H1 (cell line): ENCODE measurements around the gene TOMM40L. TPM values are rescaled to one million over a fixed set of nuclear protein-coding genes. Genes with fewer than 3 reads are reported as not detected.

ENCODE experiments used
- CTCF ChIA-PET: fragments of 300-600 bp; sonication (Branson Sonifier 250); formaldehyde crosslinking; loops from one replicate; lab custom pipeline; 2021; ENCODE audit not compliant: partially characterized antibody; lab: Charles Lee
- POLR2A ChIA-PET: fragments of 300-600 bp; sonication (Branson Sonifier 250); formaldehyde crosslinking; loops from one replicate; lab custom pipeline; 2021; ENCODE audit warnings: inconsistent platforms; ENCODE audit not compliant: partially characterized antibody; lab: Charles Lee
- DNase-seq, 2 experiments: peaks; one replicate each; pipeline versions ENCODE4 v3.0.0 to v3.0.0-alpha.2; 2010 to 2022; ENCODE audit warnings: low spot score in 2 of 2, low read depth in 1 of 2, mixed read lengths in 1 of 2
- FAIRE-seq: peaks from 2 replicates; lab custom pipeline; 2011; peaks lifted over from hg19 to GRCh38; lab: Jason Lieb, UNC
- H2AFZ ChIP-seq: 2 replicates; pipeline ENCODE4 v1.8.1; 2012; ENCODE audit warnings: low read length, inconsistent platforms
- H2AK5ac ChIP-seq: 2 replicates; pipeline ENCODE4 v1.6.1; 2013; ENCODE audit warnings: low read depth, low read length
- H2BK120ac ChIP-seq: replicated peaks from 2 replicates; pipeline ENCODE3; 2013; ENCODE audit warnings: low read depth, low read length, inconsistent platforms
- H2BK12ac ChIP-seq: 2 replicates; pipeline ENCODE4 v1.6.1; 2013; ENCODE audit warnings: low read depth, low read length
- H2BK15ac ChIP-seq: 2 replicates; pipeline ENCODE4 v1.6.1; 2013; ENCODE audit warnings: low read length
- H2BK20ac ChIP-seq: 2 replicates; pipeline ENCODE4 v1.6.1; 2013; ENCODE audit warnings: low read length
- H2BK5ac ChIP-seq: 2 replicates; pipeline ENCODE4 v1.6.1; 2013; ENCODE audit warnings: low read depth, low read length
- H3K14ac ChIP-seq: 2 replicates; pipeline ENCODE4 v1.6.1; 2013; ENCODE audit warnings: inconsistent platforms; ENCODE audit not compliant: insufficient read length
- H3K18ac ChIP-seq: 2 replicates; pipeline ENCODE4 v1.6.1; 2013; ENCODE audit warnings: low read length; ENCODE audit errors: extremely low read depth
- H3K23ac ChIP-seq: 2 replicates; pipeline ENCODE4 v1.6.1; 2013; ENCODE audit warnings: inconsistent platforms; ENCODE audit not compliant: insufficient read length
- H3K23me2 ChIP-seq: 2 replicates; pipeline ENCODE4 v1.6.1; 2013; ENCODE audit warnings: low read depth, low read length
- H3K27ac ChIP-seq: 2 replicates; pipeline ENCODE4 v1.6.1; 2011; ENCODE audit warnings: low read depth, low read length, inconsistent platforms
- H3K27me3 ChIP-seq, 4 experiments: replicated peaks in 1 of 4; 1 replicate in 1 of 4; 2 replicates in 3 of 4; pipeline versions ENCODE4 v1.6.1 to v1.8.1; 2011 to 2013; ENCODE audit warnings: low read length in 3 of 4, mild to moderate bottlenecking in 3 of 4, inconsistent platforms in 2 of 4, mixed read lengths in 2 of 4, moderate library complexity in 1 of 4; ENCODE audit not compliant: control insufficient read depth in 3 of 4, insufficient read depth in 3 of 4; ENCODE audit errors: extremely low read depth in 1 of 4
- H3K36me3 ChIP-seq, 4 experiments: 2 replicates each; pipeline versions ENCODE4 v1.6.1 to v1.8.1; 2011 to 2013; ENCODE audit warnings: mild to moderate bottlenecking in 4 of 4, low read length in 3 of 4, moderate library complexity in 2 of 4, control low read depth in 1 of 4, inconsistent platforms in 1 of 4; ENCODE audit not compliant: insufficient read depth in 4 of 4, control insufficient read depth in 2 of 4
- H3K4ac ChIP-seq: replicated peaks from 2 replicates; pipeline ENCODE3; 2013; ENCODE audit warnings: low read length, low read depth, mixed read lengths, inconsistent platforms; ENCODE audit not compliant: insufficient read length
- H3K4me1 ChIP-seq, 4 experiments: replicated peaks in 1 of 4; 1 replicate in 1 of 4; 2 replicates in 3 of 4; pipeline versions ENCODE4 v1.6.1 to v1.8.1; 2011 to 2013; ENCODE audit warnings: low read length in 3 of 4, inconsistent platforms in 2 of 4, mixed read lengths in 1 of 4; ENCODE audit not compliant: insufficient read depth in 4 of 4, control insufficient read depth in 3 of 4
- H3K4me2 ChIP-seq, 2 experiments: 2 replicates each; pipeline versions ENCODE4 v1.6.1 to v1.8.1; 2011 to 2013; ENCODE audit warnings: low read depth in 2 of 2, low read length in 2 of 2, control low read depth in 1 of 2, inconsistent platforms in 1 of 2, mild to moderate bottlenecking in 1 of 2; ENCODE audit not compliant: insufficient read depth in 1 of 2
- H3K4me3 ChIP-seq, 4 experiments: fragments of 200-600, 300-600 bp in 1 of 4; sonication (generic), shearing (Covaris generic), sonication (Bioruptor Twin) in 1 of 4; 2 replicates each; pipeline versions ENCODE4 v1.5.1 to v1.8.1; 2011 to 2016; ENCODE audit warnings: low read length in 4 of 4, low read depth in 3 of 4, control low read depth in 2 of 4, inconsistent platforms in 2 of 4, mild to moderate bottlenecking in 2 of 4, mixed read lengths in 1 of 4, moderate library complexity in 1 of 4; ENCODE audit not compliant: insufficient read depth in 2 of 4; ENCODE audit errors: extremely low read depth in 1 of 4
- H3K56ac ChIP-seq: replicated peaks from 2 replicates; pipeline ENCODE3; 2013; ENCODE audit warnings: low read depth, mild to moderate bottlenecking, mixed read lengths, low read length, inconsistent platforms; ENCODE audit not compliant: insufficient read length
- H3K79me1 ChIP-seq: 2 replicates; pipeline ENCODE4 v1.6.1; 2013; ENCODE audit warnings: low read depth, low read length, control low read depth
- H3K79me2 ChIP-seq, 2 experiments: 2 replicates each; pipeline versions ENCODE4 v1.6.1 to v1.8.1; 2012 to 2013; ENCODE audit warnings: low read length in 2 of 2, mild to moderate bottlenecking in 2 of 2, inconsistent platforms in 1 of 2; ENCODE audit not compliant: insufficient read depth in 2 of 2, control insufficient read depth in 1 of 2
- H3K9ac ChIP-seq, 4 experiments: replicated peaks in 1 of 4; 1 replicate in 1 of 4; 2 replicates in 3 of 4; pipeline versions ENCODE4 v1.6.1 to v1.8.1; 2011 to 2013; ENCODE audit warnings: low read depth in 3 of 4, low read length in 3 of 4, control low read depth in 2 of 4, mild to moderate bottlenecking in 2 of 4, moderate library complexity in 2 of 4, inconsistent platforms in 1 of 4; ENCODE audit errors: extremely low read depth in 1 of 4
- H3K9me3 ChIP-seq, 2 experiments: 2 replicates each; pipeline versions ENCODE4 v1.6.1 to v1.8.1; 2012 to 2013; ENCODE audit warnings: mild to moderate bottlenecking in 2 of 2, moderate library complexity in 2 of 2, control low read depth in 1 of 2, inconsistent platforms in 1 of 2, low read depth in 1 of 2, low read length in 1 of 2, mixed read lengths in 1 of 2; ENCODE audit not compliant: insufficient read depth in 2 of 2
- H4K20me1 ChIP-seq, 2 experiments: replicated peaks in 1 of 2; 2 replicates each; pipeline versions ENCODE3 to v1.8.1; 2011 to 2013; ENCODE audit warnings: inconsistent platforms in 2 of 2, low read length in 2 of 2, mild to moderate bottlenecking in 1 of 2; ENCODE audit not compliant: insufficient read depth in 2 of 2, control insufficient read depth in 1 of 2
- H4K5ac ChIP-seq: 2 replicates; pipeline ENCODE4 v1.6.1; 2013; ENCODE audit warnings: low read length, low read depth, mixed read lengths, inconsistent platforms; ENCODE audit not compliant: insufficient read length
- H4K8ac ChIP-seq: 2 replicates; pipeline ENCODE4 v1.8.0; 2013; ENCODE audit warnings: mild to moderate bottlenecking, moderate library complexity, low read length, inconsistent platforms; ENCODE audit not compliant: insufficient read depth; ENCODE audit errors: extremely low read depth
- H4K91ac ChIP-seq: replicated peaks from 2 replicates; pipeline ENCODE3; 2013; ENCODE audit warnings: low read length, mixed read lengths, inconsistent platforms; ENCODE audit not compliant: insufficient read length
- ATF3 ChIP-seq: IDR thresholded peaks from 2 replicates; pipeline ENCODE4 v1.6.1; 2011; ENCODE audit warnings: low read depth, mild to moderate bottlenecking, low read length; ENCODE audit not compliant: insufficient read depth
- KDM4A ChIP-seq: IDR thresholded peaks from one replicate; pipeline ENCODE4 v1.7.1; 2012; ENCODE audit warnings: low read depth, mild to moderate bottlenecking, moderate library complexity, low read length, inconsistent platforms; ENCODE audit not compliant: severe bottlenecking
- KDM5A ChIP-seq: fragments of 200-600 bp; IDR thresholded peaks from 2 replicates; pipeline ENCODE4 v1.7.1; 2012; ENCODE audit warnings: mild to moderate bottlenecking, low read length, inconsistent platforms, mixed read lengths
- NRF1 ChIP-seq: IDR thresholded peaks from 2 replicates; pipeline ENCODE4 v1.6.1; 2011; ENCODE audit warnings: mild to moderate bottlenecking, low read depth, low read length, improper control_type of control experiment
- POU5F1 ChIP-seq: IDR thresholded peaks from 2 replicates; pipeline ENCODE4 v1.6.1; 2011; ENCODE audit warnings: low read depth, mild to moderate bottlenecking, low read length, moderate library complexity
- RBBP5 ChIP-seq: IDR thresholded peaks from 2 replicates; pipeline ENCODE4 v1.7.1; 2012; ENCODE audit warnings: low read depth, mild to moderate bottlenecking, inconsistent platforms, low read length, moderate library complexity, borderline replicate concordance
- SP1 ChIP-seq: IDR thresholded peaks from 2 replicates; pipeline ENCODE4 v1.6.1; 2011; ENCODE audit warnings: low read depth, low read length
- SP2 ChIP-seq: IDR thresholded peaks from 2 replicates; pipeline ENCODE4 v1.6.1; 2012; ENCODE audit warnings: mild to moderate bottlenecking, low read length, inconsistent platforms
- TEAD4 ChIP-seq: IDR thresholded peaks from 2 replicates; pipeline ENCODE4 v1.6.1; 2012; ENCODE audit warnings: low read depth, low read length, inconsistent platforms, mixed read lengths
- WGBS, 2 experiments: shearing (Covaris generic) in 1 of 2; methylation state at CpG; one replicate each; pipeline versions ENCODE4 v1.1.6 to v1.1.7; 2013 to 2015; ENCODE audit warnings: low lambda C conversion rate in 2 of 2, mixed read lengths in 2 of 2, inconsistent platforms in 1 of 2, low coverage in 1 of 2, missing lambda C conversion rate in 1 of 2; ENCODE audit not compliant: insufficient replicate concordance in 2 of 2, insufficient coverage in 1 of 2, insufficient read length in 1 of 2; ENCODE audit errors: extremely low coverage in 1 of 2, missing lambda C conversion rate in 1 of 2; 5-methylcytosine and 5-hydroxymethylcytosine counted together
- polyA plus RNA-seq, 7 experiments: library from polyadenylated mRNA; depleted of rRNA in 3 of 7; stranded (reverse) in 5 of 7; unstranded in 2 of 7; fragments of >200 nt in 5 of 7; fragments of 200-250 nt in 2 of 7; gene quantifications; 1 replicate in 5 of 7; 2 replicates in 1 of 7; 4 replicates in 1 of 7; pipeline versions ENCODE4 v1.2.1 to v1.2.3, GENCODE V29; 2011 to 2013; ENCODE audit warnings: missing spikeins in 2 of 7, mixed read lengths in 2 of 7
- total RNA-seq: library from RNA; stranded (reverse); fragmentation: NEBNext Ultra II Directional; extraction: Animal tissue kit (Norgen Biotek cat#: 25700); gene quantifications from 2 replicates; pipeline ENCODE4 v1.2.1, GENCODE V29; 2021
- TF ChIP-seq, protein P1 (sequence below), 3 experiments: IDR thresholded peaks; 1 replicate in 2 of 3; 2 replicates in 1 of 3; pipeline versions ENCODE4 v1.5.1 to v1.6.1; 2011; ENCODE audit warnings: low read length in 3 of 3, mild to moderate bottlenecking in 3 of 3, inconsistent platforms in 2 of 3, low read depth in 1 of 3, moderate library complexity in 1 of 3; ENCODE audit not compliant: insufficient read depth in 1 of 3; ENCODE audit errors: control extremely low read depth in 1 of 3

Gene TOMM40L
- total and polyA plus RNA-seq, 2 of the 8 experiments (the other 6 are each of a cell fraction or from before 2014, with no cell fraction given): 11.4 to 15.0 TPM

DNA sequence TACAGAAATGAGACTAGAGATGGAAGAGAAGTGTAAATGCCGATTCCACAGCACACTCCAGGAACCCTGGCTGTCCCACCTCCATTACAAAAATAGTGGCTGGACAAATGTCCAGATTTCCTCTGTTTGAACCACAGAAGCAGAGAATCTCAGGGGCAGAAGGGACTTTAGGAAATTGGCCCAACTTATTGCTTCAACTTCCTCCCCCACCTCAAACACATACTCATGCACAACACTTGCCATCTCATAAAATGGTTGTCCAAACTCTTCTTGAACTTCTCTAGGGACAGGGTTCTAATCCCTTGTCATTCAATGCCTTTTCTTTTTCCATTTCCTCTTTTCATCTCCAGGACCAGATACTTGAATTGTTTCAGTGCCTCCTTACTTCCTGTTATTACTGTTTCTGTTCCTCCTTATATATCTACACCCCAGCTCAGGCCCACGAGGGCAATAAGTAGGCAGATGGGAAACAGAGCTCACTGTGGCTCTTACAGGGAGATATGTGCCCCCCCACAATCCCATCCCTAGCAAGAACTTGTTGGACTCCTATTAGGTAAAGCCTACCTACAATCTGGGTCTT lies 40.0 kb upstream of the TOMM40L start:
- no peaks in the 10 kb centered on the region for H3K4me1 ChIP-seq
- H3K79me1 ChIP-seq: no peaks in the 10 kb centered on the region
- 86% methylated on average over 2 of the region's 2 CpGs; no CpG with 5 or more reads in 1 of the 2 experiments for WGBS, 2 experiments
- H3K79me2 ChIP-seq: no peaks in the 10 kb centered on the region
- no peak overlapping the region for H3K9ac ChIP-seq
- H3K27me3 ChIP-seq: no peaks in the 10 kb centered on the region
- H4K91ac ChIP-seq: no peak overlapping the region
- no peaks in the 10 kb centered on the region; the same call in 1 of the 2 replicates for H3K23me2 ChIP-seq
- no peak overlapping the region for H2BK12ac ChIP-seq
- no peak overlapping the region for H3K18ac ChIP-seq
- no peak overlapping the region for H3K56ac ChIP-seq
- no peak overlapping the region for H4K5ac ChIP-seq
- DNase-seq (no peak), FAIRE-seq (no peak)
- H3K4me2 ChIP-seq: no peak overlapping the region
- POLR2A ChIA-PET: interaction anchor here (0.7 to 1.2 kb wide), 2 partner anchors 13 to 16 kb away, joined by 4 read pairs; partner anchors contain the start of genes ADAMTS4 and NDUFS2
- no peaks in the 10 kb centered on the region for H4K20me1 ChIP-seq
- no peak overlapping the region for H2BK15ac ChIP-seq
- H2BK120ac ChIP-seq: no peak overlapping the region
- H3K27ac ChIP-seq: no peak overlapping the region
- no peak overlapping the region for H2BK20ac ChIP-seq
- no peak overlapping the region for H2AFZ ChIP-seq
- H3K23ac ChIP-seq: no peak overlapping the region
- CTCF ChIA-PET: interaction anchor here (0.7 to 1.4 kb wide), 3 partner anchors 15 to 107 kb away, joined by 3 to 4 read pairs (median 4); no protein-coding TSS in a partner anchor
- no peak overlapping the region for H3K14ac ChIP-seq
- 0 out of 8 replicates have a peak, but pooled peaks cover 0 to 2% (median 0%) of the 10 kb centered on the region in 4 experiments for H3K36me3 ChIP-seq
- no peaks in the 10 kb centered on the region for H3K9me3 ChIP-seq
- no peak overlapping the region for H2AK5ac ChIP-seq
- H2BK5ac ChIP-seq: no peak overlapping the region
- H3K4ac ChIP-seq: no peak overlapping the region
- no peak overlapping the region for H3K4me3 ChIP-seq
- H4K8ac ChIP-seq: no peak overlapping the region
- TF ChIP-seq, protein P1, sequence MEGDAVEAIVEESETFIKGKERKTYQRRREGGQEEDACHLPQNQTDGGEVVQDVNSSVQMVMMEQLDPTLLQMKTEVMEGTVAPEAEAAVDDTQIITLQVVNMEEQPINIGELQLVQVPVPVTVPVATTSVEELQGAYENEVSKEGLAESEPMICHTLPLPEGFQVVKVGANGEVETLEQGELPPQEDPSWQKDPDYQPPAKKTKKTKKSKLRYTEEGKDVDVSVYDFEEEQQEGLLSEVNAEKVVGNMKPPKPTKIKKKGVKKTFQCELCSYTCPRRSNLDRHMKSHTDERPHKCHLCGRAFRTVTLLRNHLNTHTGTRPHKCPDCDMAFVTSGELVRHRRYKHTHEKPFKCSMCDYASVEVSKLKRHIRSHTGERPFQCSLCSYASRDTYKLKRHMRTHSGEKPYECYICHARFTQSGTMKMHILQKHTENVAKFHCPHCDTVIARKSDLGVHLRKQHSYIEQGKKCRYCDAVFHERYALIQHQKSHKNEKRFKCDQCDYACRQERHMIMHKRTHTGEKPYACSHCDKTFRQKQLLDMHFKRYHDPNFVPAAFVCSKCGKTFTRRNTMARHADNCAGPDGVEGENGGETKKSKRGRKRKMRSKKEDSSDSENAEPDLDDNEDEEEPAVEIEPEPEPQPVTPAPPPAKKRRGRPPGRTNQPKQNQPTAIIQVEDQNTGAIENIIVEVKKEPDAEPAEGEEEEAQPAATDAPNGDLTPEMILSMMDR (IDR thresholded peaks at IDR 0.05; ENCODE audit: control extremely low read depth in 1 of 3, insufficient read depth in 1 of 3, low read depth in 1 of 3, low read length in 3 of 3): no peak
- TF ChIP-seq TEAD4 (no peak), ATF3 (no peak), KDM4A (no peak), POU5F1 (no peak), NRF1 (no peak), KDM5A (no peak), SP1 (no peak), SP2 (no peak), RBBP5 (no peak)
